ENCODE results near the gene PTPRM.

DNA sequence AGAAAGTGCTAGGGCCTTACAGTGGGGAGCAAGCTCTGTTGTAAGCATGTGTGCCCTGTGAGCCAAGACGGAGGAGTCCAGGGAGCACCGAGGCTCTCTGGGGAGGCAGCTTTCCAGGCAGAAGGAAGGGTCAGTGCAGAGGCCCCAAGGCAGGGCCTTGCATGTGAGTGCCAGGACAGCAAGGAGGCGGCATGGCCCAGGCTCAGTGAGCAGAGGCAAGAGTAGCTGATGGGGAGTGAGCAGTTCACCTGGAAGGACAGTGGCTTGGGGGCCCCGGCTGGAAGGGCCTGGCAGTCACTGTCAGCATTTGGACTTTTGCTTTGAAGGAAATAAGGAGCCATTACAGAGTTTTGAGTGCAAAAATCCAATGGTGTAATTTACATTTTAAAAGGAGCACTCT is 818.3 kb downstream of the PTPRM start:
- no peak for TF ChIP-seq ZNF549 (tag by site-specific recombination; IDR thresholded peaks at IDR 0.05)
- TF ChIP-seq ZNF792 (tag by site-specific recombination; IDR thresholded peaks at IDR 0.05): no peak
- TF ChIP-seq ZNF280C (tag by site-specific recombination; IDR thresholded peaks at IDR 0.05): no peak
- no peak for TF ChIP-seq ZNF302 (tag by site-specific recombination; IDR thresholded peaks at IDR 0.05; ENCODE audit: low read depth)
- TF ChIP-seq, protein P1, sequence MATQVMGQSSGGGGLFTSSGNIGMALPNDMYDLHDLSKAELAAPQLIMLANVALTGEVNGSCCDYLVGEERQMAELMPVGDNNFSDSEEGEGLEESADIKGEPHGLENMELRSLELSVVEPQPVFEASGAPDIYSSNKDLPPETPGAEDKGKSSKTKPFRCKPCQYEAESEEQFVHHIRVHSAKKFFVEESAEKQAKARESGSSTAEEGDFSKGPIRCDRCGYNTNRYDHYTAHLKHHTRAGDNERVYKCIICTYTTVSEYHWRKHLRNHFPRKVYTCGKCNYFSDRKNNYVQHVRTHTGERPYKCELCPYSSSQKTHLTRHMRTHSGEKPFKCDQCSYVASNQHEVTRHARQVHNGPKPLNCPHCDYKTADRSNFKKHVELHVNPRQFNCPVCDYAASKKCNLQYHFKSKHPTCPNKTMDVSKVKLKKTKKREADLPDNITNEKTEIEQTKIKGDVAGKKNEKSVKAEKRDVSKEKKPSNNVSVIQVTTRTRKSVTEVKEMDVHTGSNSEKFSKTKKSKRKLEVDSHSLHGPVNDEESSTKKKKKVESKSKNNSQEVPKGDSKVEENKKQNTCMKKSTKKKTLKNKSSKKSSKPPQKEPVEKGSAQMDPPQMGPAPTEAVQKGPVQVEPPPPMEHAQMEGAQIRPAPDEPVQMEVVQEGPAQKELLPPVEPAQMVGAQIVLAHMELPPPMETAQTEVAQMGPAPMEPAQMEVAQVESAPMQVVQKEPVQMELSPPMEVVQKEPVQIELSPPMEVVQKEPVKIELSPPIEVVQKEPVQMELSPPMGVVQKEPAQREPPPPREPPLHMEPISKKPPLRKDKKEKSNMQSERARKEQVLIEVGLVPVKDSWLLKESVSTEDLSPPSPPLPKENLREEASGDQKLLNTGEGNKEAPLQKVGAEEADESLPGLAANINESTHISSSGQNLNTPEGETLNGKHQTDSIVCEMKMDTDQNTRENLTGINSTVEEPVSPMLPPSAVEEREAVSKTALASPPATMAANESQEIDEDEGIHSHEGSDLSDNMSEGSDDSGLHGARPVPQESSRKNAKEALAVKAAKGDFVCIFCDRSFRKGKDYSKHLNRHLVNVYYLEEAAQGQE (tag by site-specific recombination; IDR thresholded peaks at IDR 0.05): no peak

All from HEK293 (cell line).